ENCODE results near the gene MAP3K3.

The MAP3K3 gene

DNA sequence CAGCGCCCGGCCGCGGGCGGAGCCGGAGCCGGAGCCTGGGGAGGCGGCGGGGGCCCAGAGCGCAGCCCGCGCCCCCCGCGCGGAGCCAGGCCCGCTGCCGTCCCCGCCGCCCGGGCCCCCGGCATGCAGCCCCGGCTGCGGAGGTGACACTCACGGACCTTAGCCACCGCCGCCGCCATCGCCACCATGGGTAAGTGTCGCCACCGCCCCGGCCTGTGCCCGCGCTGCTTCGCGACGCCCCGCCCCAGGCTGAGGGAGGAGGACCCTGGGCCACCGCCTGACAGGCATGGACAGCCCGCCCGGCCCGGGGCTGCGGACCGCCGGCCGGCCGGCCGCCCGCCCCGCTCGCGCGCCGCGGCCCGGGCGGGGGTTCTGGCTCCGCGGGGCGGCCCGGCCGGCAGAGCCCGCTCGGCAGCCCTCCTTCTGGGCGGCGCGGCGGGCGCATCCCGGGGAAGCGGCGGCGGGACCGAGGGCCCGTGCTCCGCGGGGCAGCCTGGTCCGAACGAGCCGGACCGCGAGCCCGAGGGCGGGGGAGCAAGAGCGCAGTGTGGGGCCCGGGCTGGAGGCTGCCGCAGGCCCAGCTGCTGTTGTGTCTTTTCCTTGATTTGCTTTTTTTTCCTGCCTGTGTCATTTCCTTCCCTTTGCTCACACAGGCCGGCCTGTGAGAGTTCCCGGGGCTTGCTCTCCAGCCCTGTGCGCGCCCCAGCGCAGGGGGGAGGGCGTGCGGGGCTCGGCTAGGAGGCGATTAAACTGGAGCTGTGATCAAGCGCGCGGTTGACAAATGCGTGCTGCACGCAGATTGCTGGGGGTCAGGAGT lies 565 bp downstream of the MAP3K3 start:
- peak; percentile 84 for DNase-seq

DNA sequence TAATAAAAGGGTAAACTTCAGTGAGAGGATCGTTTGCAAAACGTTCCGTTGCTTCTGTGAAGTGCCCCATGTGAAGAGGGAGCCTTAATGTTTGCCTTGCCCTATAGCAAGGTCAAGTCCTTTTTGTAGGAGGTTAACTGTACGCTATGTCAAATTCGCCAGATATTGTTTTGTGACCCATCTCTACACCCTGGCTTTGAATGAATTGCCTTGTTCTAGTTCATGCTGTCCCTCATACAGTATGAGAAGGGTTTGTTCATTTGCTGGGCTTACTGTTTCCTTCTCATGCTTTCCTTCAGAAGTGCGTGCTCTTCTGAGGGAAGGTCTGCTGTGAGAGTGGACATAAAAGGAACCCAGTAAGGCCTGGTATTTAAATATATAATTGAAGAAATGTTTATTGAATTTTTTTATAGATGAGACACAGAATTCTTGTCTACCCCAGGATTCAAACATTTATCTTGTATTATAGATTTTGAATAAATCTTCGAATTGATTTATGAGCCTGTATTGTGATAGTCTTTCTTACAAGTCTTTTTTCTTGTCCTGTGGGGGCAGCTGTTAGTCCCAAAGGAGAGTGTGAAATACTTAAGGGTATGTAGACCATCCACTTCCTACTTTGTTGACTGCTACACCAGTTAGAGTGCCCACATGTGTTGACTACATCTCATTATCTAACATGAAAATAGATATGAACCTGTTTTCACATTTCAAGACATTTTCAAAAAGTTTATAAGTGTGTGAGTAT lies 1.7 kb downstream of the MAP3K3 start:
- DNase-seq = no peak

DNA sequence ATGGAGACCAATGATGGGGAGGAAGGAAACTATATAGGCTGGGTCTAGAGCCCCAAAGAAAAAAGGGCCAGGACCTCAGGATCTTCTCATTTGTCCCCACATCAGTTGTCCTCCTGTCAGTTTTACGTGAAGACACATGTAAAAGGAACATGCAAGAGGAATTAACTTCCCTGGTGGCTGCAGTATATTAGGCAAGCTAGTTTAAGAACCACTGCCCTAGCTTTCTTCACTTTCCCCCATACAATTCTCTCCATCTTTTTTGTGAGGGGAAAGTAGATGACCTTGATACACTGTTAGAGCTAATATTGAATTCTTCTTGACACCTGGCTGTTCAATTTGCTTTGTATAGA lies 2.3 kb downstream of the MAP3K3 start:
- no peak for DNase-seq

DNA sequence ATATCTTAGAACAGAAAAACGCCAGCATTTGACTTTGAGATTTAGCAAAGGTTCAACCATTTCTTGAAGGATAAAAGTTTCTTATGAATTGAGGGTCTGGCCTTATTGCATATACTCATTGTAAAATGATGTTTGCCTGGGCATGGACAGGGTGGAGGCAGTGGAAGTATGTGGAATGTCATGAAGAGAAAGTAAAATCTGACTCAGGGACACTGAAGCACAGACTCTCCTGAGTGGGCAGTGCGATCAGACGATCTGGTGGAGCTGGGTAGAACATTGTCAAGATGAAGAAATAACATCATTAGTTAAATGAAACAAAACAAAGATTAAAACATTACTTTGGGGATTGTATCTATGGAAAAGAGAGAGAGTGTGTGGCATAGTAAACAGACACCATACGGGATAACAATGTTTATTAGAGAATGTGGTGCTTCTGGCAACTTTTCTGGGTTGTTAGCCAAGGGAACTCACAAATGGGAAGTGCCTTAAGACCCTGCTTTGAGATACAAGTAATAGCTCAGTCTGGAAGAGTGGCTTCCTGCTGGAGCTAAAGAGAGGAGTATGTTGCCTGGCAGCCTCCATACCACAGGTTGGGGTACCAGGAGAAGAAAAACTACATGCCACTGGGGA lies 4.4 kb downstream of the MAP3K3 start:
- no peak for DNase-seq

DNA sequence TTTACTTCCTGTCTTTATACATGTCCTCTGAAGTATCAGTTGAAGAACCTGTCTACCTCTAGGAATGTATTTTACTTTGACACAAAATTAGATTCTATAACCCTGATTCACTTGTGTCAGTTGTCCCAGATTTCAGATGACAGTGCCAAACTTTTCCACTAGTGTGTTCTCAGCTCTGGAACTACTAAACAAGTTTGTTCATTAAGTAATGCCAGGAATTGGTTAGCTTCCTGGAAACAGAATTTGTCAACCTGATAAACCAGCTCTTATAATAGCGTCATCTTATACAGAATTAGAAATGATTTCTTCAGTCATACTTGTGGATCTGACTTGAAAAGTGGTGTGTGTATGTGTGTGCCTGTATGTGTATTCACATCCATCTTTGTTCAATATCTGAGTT lies 7.4 kb downstream of the MAP3K3 start:
- DNase-seq = no peak

DNA sequence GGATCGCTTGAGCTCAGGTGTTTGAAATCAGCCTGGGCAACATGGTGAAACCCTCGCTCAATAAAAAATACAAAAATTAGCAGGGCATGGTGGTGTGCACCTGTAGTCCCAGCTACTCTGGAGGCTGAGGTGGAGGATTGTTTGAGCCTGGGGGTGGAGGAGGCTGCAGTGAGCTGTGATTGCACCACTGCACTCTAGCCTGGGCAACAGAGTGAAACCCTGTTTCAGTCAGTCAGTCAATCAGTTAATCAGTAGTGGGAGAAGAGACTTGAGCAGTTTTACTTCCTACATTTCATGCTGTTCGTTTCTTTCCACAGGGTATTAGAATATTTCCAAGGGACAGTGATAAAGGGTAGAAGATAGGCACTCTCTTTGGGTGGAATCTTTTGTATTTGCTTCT lies 8.8 kb downstream of the MAP3K3 start:
- no peak for DNase-seq

DNA sequence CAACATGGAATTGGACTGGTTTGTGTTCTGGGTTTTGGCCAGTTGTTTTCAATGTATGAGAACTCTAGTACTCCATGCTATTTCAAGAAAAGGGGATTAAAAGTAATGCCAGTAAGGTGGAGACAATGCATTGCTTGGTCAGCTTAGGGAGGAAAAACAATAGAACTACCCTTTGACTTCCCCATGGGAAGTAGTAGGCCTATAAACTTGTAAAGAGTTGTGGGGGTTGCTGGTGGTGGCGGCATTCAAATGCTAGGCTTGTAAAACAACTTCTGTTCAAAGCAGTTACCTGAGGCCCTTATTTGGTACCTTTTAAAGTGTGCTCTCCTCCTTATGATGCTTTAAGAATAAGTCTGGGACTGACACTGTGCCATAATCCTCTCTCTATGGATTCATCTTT lies 9.4 kb downstream of the MAP3K3 start:
- DNase-seq = no peak

DNA sequence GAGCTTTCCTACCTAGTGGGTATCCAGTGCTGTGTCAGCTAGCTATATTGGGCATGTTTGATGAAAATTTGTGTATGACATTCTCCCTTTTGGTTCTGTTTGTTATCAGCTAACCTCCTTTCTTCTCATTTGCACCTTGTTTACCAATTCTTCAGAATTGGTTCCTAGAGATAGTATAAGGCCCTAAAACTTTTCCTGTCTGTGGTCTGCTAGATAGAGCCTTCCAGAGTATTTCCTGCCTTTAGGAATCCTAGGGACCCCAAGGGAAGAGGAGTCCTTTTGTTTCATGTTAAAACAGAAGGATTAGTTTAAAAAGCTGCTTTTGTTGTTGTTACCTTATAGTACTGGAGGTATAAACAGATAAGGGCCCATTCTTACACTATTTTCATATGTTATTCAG lies 11.5 kb downstream of the MAP3K3 start:
- no peak for DNase-seq

DNA sequence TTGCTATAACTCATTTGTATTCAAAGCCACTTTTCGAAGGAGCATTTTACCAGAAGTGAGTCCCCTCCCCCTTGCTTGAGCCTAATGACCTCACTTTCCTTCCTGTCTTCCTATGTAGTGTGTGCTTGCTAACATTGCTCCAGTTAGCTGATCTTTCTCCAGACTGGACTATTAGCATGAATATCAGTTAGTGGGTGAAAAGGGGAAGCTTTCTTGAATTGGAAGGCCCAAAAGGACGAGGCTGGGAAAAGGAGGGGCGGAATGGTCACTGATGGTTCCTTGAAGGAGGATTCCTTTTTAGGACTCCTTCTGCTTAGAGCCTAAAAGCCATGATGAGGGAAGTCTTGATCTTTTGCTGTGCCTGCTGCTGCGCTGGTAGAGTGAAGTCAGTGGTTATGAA lies 11.9 kb downstream of the MAP3K3 start:
- no peak for DNase-seq

DNA sequence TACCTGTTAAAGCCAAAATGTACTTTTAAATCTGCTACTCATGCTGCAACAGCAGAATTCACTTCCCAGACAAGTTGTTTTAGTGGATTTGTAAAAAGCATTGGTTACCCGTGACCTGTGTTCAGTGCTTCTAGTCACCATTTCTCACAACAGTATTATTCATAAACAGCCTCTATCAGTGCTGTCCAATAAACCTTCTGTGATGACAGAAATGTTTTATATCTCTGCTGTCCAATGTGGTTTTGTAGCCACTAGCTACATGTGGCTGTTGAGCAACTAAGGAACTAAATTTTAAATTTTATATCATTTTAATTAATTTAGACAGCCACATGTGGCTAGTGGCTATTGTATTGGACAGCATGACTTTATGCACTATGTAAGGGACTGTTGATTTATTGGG lies 12.6 kb downstream of the MAP3K3 start:
- no peak for DNase-seq

DNA sequence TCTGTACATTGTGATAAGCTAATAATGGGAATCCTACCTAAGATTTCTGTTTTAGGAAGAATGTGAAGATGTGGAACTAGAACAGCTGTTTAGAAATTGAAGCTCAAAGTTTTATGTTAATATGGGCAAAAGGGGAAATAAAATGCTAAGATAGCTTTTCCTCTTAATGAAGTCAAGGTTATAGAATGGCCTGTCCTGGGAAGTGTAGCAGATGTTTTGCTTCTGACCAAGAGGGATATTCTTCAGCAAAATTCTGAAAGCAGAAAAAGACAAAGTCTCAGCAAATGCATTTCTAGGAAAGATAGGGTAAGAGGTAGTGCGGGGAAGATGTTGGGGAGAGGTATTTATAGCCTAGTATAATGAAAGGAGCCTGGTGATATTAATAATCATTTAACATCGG lies 13.1 kb downstream of the MAP3K3 start:
- DNase-seq = no peak

DNA sequence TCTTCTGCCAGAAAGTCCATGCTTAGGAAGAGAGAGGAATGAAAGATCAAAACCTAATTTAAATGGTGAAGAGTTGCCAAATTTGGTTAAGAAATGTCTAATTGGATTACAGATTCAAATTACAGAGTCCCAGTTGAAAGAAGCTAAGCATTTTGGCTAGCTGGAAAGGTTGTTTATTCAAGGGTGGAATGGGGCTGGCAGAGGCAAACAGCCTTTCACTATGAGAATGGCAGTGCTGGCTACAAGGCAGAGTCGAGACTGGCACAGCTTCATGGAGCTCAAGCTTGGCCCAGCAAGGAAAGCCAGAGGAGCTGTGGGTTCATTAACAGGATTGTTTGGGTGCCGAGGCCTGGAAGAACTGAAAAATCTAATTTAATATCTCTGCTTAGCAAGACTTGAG lies 13.6 kb downstream of the MAP3K3 start:
- DNase-seq = no peak

DNA sequence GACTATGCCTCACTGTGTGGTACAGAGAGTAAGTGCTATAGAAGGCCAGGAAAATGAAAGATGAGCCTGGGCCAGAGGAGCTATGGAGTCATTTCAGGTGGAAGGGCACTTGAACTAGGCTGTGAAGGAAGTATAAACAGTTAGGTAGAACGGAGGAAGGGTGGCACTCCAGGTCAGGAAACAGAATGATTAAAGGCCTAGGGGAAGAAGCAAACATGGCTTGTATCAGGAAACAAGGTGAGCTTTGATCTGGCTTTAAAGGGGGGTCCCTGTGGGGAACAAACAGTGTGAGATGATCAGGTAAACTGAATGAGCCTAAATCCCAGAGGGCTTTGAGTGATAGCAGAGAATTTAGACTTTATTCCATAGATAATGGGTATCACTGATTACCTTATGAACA lies 16.9 kb downstream of the MAP3K3 start:
- DNase-seq = no peak

DNA sequence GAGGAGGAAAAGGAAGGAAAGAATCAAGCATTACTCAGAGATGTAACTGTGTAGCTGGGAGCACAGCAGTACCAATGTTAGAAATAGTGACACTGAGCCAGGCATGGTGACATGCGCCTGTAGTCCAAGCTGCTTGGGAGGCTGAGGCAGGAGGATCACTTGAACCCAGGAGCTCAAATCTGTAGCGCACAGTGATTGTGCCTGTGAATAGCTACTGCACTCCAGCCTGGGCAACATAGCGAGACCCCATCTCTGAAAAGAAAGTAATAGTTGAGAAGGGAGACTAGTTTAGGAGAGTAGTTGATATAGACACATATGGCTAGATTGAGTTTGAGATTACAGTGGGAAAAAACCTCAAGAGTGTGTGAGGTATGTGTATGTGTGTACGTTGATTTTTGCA lies 17.8 kb downstream of the MAP3K3 start:
- DNase-seq = no peak

DNA sequence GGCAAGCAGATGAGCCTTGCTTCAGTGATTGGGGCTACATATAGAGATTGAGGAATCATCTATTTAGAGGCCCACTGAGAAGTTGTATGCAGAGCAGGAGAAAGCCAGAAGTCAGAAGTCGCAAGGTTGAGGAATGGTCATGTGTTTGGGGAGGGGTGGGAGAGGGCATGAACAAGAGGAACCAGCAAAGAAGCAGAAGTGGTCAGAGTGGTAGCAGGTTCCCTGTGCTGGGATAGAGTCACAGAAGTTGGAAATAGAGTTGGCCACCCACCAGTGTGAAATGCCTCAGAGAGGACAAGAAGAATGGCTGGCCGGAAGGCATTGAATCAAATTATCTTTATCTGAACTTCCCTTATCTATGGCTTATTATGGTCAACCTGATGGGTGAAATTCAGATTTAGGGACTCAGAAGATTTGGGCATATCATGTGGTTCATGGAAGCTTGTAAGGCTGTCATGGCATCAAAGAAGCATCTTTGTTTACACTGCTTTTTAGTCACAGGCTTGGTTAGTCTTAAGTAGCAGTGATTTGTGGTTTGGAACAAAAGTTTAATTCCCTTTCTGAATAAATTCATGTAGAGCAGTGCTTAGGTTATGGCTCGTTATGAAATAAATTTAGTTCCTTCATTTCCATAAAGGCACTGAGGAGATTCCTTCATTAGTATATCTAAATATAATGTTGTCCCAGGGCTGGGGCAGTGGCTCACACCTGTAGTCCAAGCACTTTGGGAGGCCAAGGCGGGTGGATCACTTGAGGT lies 19.7 kb downstream of the MAP3K3 start:
- no peak for DNase-seq

DNA sequence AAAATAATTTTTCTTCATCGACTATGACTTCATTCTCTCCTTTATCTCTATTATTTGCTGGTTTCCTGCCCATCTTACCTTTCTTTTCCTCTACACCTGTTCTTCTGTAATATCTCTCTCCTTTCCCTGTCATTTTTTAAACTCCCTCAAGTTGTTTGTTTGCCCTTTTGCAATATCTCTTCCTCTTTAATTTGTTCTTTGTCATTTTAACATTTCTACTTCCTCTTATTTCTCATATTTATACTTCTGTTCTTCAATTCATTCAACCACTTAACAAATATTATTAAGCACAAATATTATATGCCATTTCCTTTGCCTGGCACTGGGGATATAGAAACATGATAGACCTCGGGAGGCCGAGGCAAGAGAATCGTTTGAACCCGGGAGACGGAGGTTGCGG lies 22.6 kb downstream of the MAP3K3 start:
- no peak for DNase-seq

DNA sequence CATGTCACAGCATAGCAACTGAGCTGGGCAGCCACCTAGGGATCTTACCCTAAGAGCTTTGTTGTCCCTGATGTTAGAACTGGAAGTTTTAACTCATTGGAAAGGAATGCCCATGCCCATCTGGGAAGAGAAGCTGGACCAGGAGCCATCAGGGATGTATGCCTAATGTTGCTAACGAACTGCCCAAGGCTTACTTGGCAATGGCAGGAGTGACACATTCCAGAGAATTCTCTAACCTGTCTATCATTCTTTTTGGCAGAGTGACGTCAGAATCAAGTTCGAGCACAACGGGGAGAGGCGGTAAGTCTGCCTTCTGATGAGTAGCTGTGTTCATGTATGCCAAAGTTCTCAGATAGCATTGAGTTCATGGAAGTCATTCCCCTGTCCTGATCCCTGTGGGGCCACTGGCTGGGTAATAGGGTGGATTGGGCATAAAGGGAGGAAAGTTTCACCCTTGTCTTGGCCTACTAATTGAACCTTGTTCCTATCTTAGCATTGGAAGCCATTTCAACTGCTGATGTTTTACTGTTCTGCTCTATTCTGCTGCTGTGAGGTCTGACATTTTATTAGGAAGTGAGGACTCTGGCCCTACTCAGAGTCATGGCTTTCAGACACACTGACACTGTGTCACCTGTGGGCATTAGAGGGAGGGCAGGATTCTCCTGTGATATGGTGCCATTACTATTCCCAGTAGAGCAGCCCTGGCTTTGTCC lies 23.7 kb downstream of the MAP3K3 start:
- no peak for DNase-seq

DNA sequence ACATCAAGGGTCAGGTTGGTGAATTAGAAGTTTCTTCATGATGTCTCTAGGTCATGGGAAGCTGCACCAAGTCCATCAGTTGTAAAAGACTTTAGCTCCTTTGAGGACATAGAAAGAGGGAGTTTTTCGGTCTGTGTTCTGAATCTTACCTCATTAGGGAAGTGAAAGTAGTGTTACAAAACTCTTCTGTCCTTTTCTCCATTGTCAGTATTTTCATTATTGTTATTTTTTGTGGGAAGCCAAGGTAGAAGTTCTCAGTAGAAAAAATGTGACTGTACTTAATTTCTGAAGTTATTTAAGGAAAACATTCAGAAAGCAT lies 24.2 kb downstream of the MAP3K3 start:
- no peak for DNase-seq

DNA sequence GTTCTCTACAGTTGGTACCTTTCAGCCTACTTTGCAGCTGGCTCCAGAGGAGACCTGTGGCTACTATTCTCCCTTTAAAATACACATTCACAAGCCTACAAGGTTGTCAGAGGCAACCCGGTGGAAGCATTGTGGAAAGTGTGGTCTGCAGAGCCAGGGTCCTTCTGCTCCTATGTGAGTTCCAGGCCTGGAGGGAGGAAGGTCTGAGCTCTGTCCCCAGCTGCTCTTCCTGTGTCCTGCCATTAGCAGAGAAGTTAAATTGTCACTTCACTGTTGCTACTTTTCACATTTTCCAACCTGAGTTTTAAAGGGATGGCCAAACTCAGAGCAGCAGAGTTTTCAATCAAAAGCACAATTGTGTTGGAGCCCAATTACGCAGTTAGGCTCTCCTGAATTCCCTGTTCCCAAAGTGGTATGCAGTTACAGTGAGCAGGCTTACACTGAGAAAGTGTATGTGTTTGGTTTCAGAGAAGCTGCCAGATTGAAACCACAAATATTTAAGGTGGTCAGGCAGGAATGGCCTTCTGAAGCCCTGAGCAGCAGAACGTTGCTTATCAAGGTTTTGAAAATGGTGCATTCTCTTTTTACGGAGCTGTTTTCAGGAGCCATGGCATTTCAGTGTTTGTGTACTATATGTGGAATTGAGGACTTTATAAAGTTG lies 25.0 kb downstream of the MAP3K3 start:
- no peak for DNase-seq

DNA sequence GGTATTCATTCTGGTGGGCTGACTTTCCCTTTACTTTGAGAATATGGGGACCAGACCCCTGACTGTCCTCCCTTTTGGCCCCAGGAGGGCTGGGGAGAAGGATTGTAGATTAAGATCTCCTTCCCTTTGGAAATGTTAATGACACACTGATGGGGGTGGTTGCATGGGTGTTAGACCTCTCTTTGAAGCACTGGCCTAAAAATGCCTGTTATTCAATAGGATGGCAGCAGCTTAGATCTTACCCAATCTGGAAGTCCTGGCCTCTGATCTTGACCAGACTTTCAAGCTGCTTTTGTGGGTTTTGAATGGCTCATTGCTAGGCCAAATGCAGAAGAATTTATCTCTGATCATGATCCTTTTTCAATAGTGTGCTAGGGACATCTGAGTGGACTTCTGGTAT lies 25.7 kb downstream of the MAP3K3 start:
- no peak for DNase-seq

DNA sequence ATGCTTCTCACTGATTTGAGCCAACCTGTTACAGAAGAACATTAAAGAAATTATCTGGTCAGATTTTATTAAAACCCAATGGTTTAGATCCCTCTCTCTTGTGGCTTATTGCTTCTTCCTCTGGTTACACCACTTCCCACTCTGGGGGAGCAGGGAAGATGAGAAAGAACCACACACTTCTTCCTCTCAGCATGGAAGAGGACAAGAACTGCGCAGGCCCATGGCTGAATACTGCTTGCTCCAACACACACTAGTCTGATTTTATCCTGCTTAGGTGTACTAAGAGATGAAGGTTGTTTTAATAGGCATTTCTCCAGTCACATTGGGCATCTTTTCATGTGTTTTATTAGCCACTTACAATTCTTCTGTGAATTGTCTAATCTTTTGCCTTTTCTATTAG lies 27.6 kb downstream of the MAP3K3 start:
- no peak for DNase-seq

DNA sequence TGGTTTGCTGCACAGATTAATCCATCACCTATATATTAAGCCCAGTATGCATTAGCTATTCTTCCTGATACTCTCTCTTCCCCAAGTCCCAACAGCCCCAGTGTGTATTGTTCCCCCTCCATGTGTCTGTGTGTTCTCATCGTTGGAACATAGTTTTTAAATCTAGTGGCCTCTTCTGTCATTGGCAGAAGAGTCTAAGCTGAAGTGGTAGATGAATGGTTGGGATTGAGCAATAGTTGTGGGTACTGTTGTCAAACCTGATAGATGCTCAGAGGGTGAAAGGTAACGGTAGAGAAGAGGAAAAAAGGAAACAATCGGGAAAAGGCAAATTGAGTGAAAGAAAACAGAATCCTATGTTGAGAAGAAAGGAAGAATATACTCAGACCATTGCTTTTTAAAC lies 29.9 kb downstream of the MAP3K3 start:
- DNase-seq = no peak

DNA sequence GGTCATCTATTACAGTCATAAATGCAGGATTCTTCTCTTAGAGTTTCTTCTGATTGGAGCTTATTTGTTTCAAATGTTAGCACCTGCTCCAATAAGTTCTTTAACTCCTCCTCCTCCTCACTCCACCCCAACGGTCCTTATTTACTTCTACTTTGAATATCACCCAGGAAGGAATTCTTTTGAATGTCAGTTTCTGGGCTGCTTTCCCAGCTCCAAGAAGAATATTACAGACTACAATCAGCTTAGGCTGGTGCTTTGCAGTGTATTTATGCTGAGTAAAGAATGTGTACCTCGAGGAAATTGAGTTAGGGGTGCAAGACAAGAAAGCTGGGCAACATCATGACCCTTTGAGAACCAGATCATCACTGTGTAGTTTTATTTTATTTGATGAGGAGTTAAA lies 30.8 kb downstream of the MAP3K3 start:
- DNase-seq = no peak
